DMS53 treated with DMSO at 0.1 percent for 48 hours (cell line): Measurements from ENCODE around the gene CUL3.

Experiments
- DNase-seq: peaks from one replicate; lab custom pipeline; 2025; ENCODE audit not compliant: unreplicated experiment; lab: John Stamatoyannopoulos, UW

CUL3 gene

GRCh38 chr2:224485081-224486014, 99.8 kb downstream of the CUL3 start:
- peak; percentile 80 for DNase-seq

GRCh38 chr2:224479826-224480225, 105.3 kb downstream of the CUL3 start:
- no peak for DNase-seq

GRCh38 chr2:224472827-224473226, 112.3 kb downstream of the CUL3 start:
- DNase-seq: no peak

- no peak for DNase-seq
These were observed 113.0 kb downstream of the CUL3 start for GRCh38 chr2:224472137-224472536.

- no peak for DNase-seq
These were observed 115.7 kb downstream of the CUL3 start for GRCh38 chr2:224469374-224469964.

- no peak for DNase-seq
These were observed 118.8 kb downstream of the CUL3 start for GRCh38 chr2:224466304-224466895.

- no peak for DNase-seq
These were observed 123.8 kb downstream of the CUL3 start for GRCh38 chr2:224461391-224461790.

GRCh38 chr2:224457408-224458096, 127.6 kb downstream of the CUL3 start:
- DNase-seq: no peak

GRCh38 chr2:224453892-224454291, 131.3 kb downstream of the CUL3 start:
- no peak for DNase-seq

- DNase-seq: no peak
These were observed 135.7 kb downstream of the CUL3 start for GRCh38 chr2:224449212-224450147.

GRCh38 chr2:224448236-224448635, 136.9 kb downstream of the CUL3 start:
- DNase-seq: no peak

- DNase-seq: no peak
These were observed 140.4 kb downstream of the CUL3 start for GRCh38 chr2:224444783-224445182.

GRCh38 chr2:224444021-224444420, 141.1 kb downstream of the CUL3 start:
- DNase-seq: no peak

GRCh38 chr2:224442071-224442967, 142.8 kb downstream of the CUL3 start:
- peak; percentile 54 for DNase-seq

- DNase-seq: no peak
These were observed 144.2 kb downstream of the CUL3 start for GRCh38 chr2:224440988-224441387.

- DNase-seq: no peak
These were observed 146.4 kb downstream of the CUL3 start for GRCh38 chr2:224438726-224439125.

GRCh38 chr2:224436634-224437033, 148.5 kb downstream of the CUL3 start:
- no peak for DNase-seq

- DNase-seq: no peak
These were observed 150.5 kb downstream of the CUL3 start for GRCh38 chr2:224434618-224435017.

- no peak for DNase-seq
These were observed 151.7 kb downstream of the CUL3 start for GRCh38 chr2:224433442-224433841.
